Central memory CD8-positive, alpha-beta T cell (primary cell): ENCODE measurements around the gene FNDC3B.
"Not testable (repeated sequence)": the region's sequence is repeated elsewhere in the genome, so short reads cannot be mapped to it uniquely, and the experiment has no call there.

Source experiments
- ATAC-seq: fragments of 150-1000 bp; cut with Tn5 transposase; replicated peaks from 2 replicates; pipeline ENCODE4 v1.10.0; 2022; ENCODE audit warnings: mild to moderate bottlenecking, moderate FRiP score, moderate number of reproducible peaks; ENCODE audit not compliant: poor library complexity, severe bottlenecking; ENCODE audit errors: extremely low read depth
- DNase-seq, 2 donors: peaks; one replicate each; pipeline ENCODE4 v3.0.0; 2021; ENCODE audit warnings: low spot score in 2 of 2
- H3K27ac Mint-ChIP-seq: one replicate; pipeline ENCODE4 v1.8.0; 2022; ENCODE audit warnings: low read depth, mild to moderate bottlenecking, moderate library complexity, mixed read lengths
- H3K27me3 Mint-ChIP-seq: one replicate; pipeline ENCODE4 v1.8.0; 2022; ENCODE audit warnings: mixed read lengths
- H3K36me3 Mint-ChIP-seq: one replicate; pipeline ENCODE4 v1.8.0; 2022; ENCODE audit warnings: mild to moderate bottlenecking, moderate library complexity, mixed read lengths; ENCODE audit not compliant: insufficient read depth
- H3K4me1 Mint-ChIP-seq: one replicate; pipeline ENCODE4 v1.8.0; 2022; ENCODE audit warnings: mixed read lengths
- H3K4me3 Mint-ChIP-seq: one replicate; pipeline ENCODE4 v1.8.0; 2022; ENCODE audit warnings: mild to moderate bottlenecking, moderate library complexity, mixed read lengths
- H3K9me3 Mint-ChIP-seq: one replicate; pipeline ENCODE4 v1.8.0; 2022; ENCODE audit warnings: mixed read lengths

The FNDC3B gene

DNA sequence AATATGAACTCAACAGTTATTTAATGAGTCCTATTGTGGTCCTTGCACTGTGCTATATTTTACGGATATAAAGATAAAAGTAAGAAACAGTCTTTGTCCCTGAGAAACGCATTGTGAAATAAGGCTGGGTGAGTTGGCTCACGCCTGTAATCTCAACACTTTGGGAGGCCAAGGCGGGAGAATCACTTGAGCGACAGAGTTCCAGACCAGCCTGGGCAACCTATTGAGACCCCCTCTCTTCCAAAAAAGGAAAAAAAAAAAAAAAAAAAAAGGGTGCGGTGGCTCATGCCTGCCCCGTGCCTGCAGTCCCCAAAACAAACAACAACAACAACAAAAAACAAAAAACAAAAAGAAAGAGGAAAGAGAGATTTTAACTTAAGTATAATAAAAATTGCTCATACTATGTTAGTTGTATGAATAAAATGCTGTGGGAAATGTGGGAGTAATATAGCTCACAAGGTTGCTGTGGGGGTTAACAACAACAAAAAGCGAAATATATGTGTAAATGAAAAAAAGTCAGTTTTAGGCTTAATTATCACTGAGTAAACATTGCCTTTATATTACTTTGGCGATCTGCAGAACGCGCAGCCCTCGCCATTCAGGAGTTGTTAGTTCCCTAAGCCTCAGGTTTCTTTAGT is 461 bp upstream of the FNDC3B start:
- Mint-ChIP-seq H3K27me3 (no peaks in the 10 kb centered on the region), H3K4me3 (peak overlapping the region; percentile 92), H3K36me3 (peaks cover 5% of the 10 kb centered on the region), H3K4me1 (peaks cover 34% of the 10 kb centered on the region), H3K27ac (peak overlapping the region; percentile 97), H3K9me3 (no peaks in the 10 kb centered on the region)
- DNase-seq (no peak), ATAC-seq (peak; percentile 3)

DNA sequence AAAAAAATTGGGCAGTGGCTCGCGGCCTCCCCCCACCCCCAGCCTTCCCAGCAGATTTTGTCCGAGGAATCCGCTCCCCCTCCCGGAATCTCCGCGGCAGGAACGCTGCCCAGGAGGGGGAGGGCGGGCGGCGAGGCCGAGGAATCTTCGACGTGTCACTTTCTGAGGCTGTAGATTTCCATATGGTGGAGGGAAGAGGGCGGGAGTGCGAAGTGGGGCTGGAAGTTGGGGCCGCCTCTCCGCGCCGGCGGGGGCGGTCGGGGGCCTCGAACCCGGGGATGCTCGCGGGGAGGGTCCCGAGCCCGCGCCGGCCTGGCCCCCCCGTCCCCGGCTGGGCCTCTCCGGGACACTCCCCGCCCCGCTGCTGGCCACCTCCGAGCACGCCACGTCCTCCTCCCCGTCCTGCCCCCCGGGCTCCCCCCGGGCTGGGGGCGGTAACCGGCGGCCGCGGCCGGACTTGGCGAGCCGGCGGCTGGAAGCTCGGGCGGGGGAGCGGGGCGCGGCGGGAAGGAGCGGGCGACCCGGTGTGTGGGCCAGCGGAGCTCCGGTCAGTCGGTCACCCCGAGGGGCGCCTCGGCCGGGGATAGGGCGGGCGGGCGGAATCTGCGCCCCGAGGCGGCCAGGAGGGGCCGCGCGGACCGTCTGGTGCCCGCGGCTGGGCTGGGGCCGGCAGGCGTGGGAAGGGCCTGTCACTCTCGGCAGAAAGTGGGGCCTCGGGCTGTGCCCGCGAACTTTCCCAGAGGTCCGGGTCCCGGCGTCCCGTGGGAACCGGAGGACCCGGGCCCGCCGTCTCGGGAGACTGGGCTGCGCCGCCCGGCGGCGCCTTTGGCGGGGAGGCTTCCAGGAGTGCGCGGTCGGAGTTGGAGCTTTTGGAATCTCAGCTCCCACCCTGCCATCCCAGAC is 951 bp downstream of the FNDC3B start:
- H3K36me3 Mint-ChIP-seq = peaks cover 5% of the 10 kb centered on the region
- ATAC-seq = peak; percentile 6
- H3K27ac Mint-ChIP-seq = no peak overlapping the region
- H3K27me3 Mint-ChIP-seq = no peaks in the 10 kb centered on the region
- H3K4me3 Mint-ChIP-seq = peak overlapping the region; percentile 92
- DNase-seq = no peak
- no peaks in the 10 kb centered on the region for H3K9me3 Mint-ChIP-seq
- peaks cover 28% of the 10 kb centered on the region for H3K4me1 Mint-ChIP-seq

DNA sequence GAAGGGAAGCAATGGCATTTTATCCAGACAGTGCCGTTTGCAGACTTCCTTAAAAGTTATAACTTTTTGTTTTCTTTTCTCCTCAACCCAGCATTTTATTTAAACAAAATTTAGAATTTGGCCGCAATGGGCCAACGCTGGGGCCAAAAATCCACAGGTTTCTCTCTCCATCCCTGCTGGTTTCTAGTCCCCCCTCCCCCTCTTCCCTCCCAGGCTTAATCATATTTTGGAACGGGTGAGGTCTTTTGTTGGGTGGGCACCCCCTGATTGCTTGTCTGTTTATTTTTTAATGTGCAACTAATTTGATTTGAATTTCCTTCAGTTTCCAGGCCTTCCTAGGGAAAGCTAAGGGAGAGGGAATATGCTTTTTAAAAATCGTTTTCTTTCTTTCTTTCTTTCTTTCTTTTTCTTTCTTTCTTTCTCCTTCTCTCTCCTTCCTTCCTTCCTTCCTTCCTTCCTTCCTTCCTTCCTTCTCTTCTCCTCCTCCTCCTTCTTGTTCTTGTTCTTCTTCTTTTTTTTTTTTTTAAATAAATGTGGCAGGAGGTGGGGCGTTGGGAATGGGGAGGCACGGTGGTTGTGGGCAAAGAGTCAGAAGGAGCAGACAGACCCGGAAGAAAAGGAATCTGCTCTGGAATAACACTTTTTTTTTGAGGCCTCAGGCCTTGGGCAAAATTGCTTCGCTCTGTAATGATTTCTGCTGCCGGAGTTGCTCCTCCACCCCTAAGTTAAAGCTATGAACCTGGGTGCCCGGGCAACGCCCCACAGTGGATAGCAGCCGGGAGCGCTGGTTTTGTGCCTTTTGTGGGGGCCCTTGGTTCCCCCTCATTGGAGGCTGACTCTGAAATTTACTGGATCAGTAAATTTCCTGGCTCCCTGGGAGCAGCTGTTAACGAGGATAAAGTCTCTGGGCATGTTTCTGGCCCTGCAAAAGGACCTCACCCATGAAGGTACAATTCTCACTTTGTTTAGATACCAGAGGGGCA is 1.9 kb downstream of the FNDC3B start:
- H3K4me3 Mint-ChIP-seq = peak overlapping the region; percentile 92
- H3K4me1 Mint-ChIP-seq = peaks cover 34% of the 10 kb centered on the region
- DNase-seq = no peak

DNA sequence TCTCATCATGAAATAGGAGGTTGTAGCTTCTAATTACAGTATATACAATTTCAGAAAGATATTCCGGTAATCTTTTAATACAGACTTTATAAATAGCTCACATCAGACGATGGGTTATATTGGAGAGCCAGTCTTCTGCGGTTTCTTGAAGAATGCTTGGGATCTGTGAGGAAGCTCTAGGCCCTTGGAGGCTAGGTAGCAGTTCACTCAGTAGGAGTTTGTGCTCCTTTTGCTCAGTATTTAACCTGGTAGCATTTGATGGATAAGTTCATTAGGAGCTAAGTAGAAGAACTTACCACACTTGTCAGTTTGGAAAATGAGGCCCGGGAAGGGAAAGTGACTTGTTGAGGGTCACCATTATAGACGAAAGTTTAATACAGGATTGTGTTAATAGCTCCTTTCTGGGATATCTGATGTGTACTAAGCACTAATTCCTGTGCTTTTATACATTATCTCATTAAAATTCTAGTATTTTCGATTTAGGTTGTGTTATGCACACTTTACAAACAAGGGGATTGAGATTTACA is 2.8 kb downstream of the FNDC3B start:
- Mint-ChIP-seq H3K4me1 (peaks cover 34% of the 10 kb centered on the region), H3K4me3 (peak overlapping the region; percentile 92), H3K9me3 (no peaks in the 10 kb centered on the region), H3K36me3 (peaks cover 5% of the 10 kb centered on the region), H3K27ac (no peak overlapping the region), H3K27me3 (no peaks in the 10 kb centered on the region)
- ATAC-seq (no peak), DNase-seq (no peak)

More for the DNA sequence above, 1.9 kb downstream of the FNDC3B start:
- H3K27ac Mint-ChIP-seq = peak overlapping the region; percentile 92
- peaks cover 5% of the 10 kb centered on the region for H3K36me3 Mint-ChIP-seq
- H3K9me3 Mint-ChIP-seq = no peaks in the 10 kb centered on the region
- H3K27me3 Mint-ChIP-seq = no peaks in the 10 kb centered on the region
- no peak for ATAC-seq

DNA sequence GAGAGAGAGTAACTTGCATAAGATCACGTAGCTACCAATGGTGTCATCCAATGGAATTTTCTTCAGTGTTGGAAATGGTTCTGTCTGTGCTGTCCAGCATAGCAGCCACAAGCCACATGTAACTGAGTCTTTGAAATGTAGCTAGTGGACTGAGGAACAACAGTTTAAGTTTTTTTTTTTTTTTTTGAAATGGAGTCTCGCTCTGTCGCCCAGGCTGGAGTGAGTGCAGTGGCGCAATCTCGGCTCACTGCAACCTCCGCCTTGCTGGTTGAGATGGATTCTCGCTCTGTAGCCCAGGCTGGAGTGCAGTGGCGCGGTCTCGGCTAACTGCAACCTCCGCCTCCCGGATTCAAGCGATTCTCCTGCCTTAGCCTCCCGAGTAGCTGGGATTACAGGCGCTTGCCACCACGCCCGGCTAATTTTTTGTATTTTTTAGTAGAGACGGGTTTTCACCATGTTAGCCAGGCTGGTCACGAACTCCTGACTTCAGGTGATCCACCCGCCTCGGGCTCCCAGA is 3.3 kb downstream of the FNDC3B start:
- not testable (repeated sequence) for H3K36me3 Mint-ChIP-seq, H3K27me3 Mint-ChIP-seq, DNase-seq, H3K4me3 Mint-ChIP-seq, ATAC-seq, H3K27ac Mint-ChIP-seq, H3K9me3 Mint-ChIP-seq
- peaks cover 37% of the 10 kb centered on the region for H3K4me1 Mint-ChIP-seq

DNA sequence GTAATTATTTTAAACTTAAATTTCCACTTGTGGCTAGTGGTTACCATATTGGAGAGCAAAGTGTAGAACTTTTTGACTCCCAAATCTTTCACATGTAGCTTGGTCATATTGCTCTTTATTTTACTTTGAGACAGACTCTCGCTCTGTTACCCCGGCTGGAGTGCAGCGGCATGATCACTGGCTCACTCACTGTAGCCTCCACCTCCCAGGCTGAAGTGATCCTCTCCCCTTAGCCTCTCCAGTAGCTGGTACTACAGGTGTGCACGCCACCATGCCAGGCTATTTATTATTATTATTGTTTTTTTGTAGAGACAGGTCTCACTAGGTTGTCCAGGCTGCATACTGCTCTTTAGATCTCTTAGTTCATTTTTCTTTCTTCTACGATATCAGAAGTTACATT is 3.9 kb downstream of the FNDC3B start:
- Mint-ChIP-seq H3K36me3 (peaks cover 5% of the 10 kb centered on the region), H3K9me3 (no peaks in the 10 kb centered on the region), H3K27me3 (no peaks in the 10 kb centered on the region), H3K4me1 (peaks cover 39% of the 10 kb centered on the region), H3K27ac (no peak overlapping the region), H3K4me3 (no peak overlapping the region)
- no peak for ATAC-seq
- no peak for DNase-seq

DNA sequence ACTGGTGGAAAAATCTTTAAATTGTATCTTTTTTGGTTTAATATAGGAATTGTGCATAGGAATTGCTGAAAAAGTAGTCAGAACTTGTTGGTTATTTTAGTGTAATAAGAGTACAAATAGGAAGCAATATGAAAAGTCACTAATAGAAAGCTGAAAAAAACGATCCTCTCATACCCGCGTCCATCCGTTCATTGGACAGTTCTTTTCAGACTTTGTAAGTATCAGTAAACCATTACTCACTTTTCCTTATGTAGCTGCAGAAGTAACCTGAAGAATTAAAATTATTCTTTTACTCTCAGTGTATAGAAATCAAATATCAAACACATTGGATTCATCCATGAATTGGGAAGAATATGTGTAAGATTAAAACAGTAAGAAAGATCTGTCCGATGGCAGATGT is 4.4 kb downstream of the FNDC3B start:
- Mint-ChIP-seq H3K27me3 (no peaks in the 10 kb centered on the region), H3K9me3 (no peaks in the 10 kb centered on the region), H3K4me3 (no peak overlapping the region), H3K4me1 (peaks cover 39% of the 10 kb centered on the region), H3K36me3 (peaks cover 4% of the 10 kb centered on the region), H3K27ac (no peak overlapping the region)
- no peak for ATAC-seq
- DNase-seq = no peak

DNA sequence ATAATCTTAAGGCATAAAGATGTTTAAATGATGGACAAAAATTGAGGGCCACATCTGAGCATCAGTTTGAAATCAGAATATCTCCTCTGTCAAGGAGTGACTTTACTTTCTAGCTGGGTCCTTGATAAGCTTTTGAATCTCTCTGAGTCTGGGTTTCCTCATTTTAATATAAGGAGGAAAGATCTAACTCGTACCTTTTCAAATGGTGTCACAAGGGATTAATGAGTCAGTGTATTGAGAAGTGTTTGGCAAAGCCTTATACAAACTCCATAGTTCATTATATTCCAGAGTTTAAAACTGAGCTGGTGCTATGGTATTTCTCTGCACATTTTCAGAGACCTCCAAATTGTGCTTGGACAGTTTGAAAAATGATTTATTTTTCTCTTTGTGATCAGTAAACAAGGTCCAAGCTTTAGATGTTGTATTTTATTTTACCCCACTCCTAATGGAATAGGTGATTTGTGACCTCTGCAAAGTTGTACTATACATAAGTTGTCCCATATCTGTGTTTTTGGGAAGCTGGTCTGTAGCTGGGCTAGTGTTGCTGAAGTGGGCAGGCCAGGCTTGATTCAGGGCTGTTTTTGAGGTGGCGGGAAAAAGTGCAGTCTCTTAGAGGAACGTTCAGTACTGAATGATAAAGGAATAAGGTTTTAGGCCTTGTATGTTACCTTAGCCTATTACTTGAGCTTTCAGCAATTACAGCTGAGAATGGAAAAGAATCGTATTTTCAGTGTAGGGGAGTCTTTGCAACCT is 5.6 kb downstream of the FNDC3B start:
- no peaks in the 10 kb centered on the region for H3K36me3 Mint-ChIP-seq
- H3K27me3 Mint-ChIP-seq = no peaks in the 10 kb centered on the region
- ATAC-seq (no peak), DNase-seq (no peak)
- peak overlapping the region; percentile 42 for H3K27ac Mint-ChIP-seq
- H3K4me1 Mint-ChIP-seq = peaks cover 32% of the 10 kb centered on the region
- H3K4me3 Mint-ChIP-seq = no peak overlapping the region
- H3K9me3 Mint-ChIP-seq = no peaks in the 10 kb centered on the region

DNA sequence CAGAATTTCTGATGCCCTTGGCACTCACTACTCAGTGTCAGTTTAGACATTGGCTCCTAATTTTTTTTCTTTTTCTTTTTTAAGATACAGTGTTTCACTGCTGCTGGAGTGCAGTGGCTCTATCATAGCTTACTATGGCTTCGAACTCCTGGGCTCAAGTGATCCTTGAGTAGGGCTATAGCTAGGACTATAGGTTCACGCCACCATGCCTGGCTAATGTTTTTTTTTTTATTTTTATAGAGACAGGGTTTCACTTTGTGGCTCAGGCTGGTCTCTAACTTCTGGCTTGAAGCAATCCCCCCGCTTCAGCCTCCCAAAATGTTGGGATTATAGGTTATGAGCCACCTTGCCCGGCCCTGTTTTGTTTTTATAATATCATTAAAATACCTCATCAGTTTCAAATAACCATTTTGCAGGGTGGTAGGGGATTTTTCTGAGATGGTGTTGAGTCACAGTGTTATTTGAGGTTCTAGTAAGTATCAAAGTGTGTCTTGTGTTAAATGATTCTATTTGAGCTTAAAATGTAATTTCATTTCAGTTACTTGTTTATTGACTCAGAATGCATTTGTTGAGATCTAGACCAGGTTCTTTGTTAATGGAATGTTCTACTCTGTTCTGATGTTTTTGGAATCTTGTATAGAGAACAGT is 7.0 kb downstream of the FNDC3B start:
- Mint-ChIP-seq H3K36me3 (no peaks in the 10 kb centered on the region), H3K27ac (no peak overlapping the region), H3K27me3 (no peaks in the 10 kb centered on the region), H3K4me3 (no peak overlapping the region), H3K9me3 (no peaks in the 10 kb centered on the region), H3K4me1 (peaks cover 28% of the 10 kb centered on the region)
- DNase-seq (no peak), ATAC-seq (no peak)

DNA sequence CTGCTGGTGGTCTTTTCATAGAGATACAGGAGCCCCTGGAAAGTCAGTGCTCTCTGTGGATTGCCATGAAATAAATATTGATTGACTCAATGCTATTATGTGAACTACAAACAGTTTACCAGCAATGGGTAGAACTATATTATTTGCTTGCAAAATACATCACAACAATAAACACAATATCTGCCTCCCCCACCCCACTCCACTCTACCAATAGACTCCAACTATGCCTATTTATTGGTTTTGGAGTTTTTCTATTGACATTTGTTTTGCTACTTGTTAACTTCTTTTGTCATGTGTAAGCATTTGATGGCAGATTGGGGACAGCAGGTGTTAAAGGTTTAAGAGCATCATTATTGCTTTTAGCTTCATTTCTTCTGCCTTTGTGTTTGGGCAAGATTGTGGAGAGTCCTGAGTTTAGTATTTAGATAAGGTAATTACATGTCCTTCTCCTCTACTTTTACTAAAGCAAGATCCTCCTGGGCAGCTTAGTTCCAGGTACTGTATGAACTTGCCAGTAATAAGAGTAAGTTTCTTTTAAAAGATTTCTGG is 8.3 kb downstream of the FNDC3B start:
- Mint-ChIP-seq H3K36me3 (no peaks in the 10 kb centered on the region), H3K27ac (no peak overlapping the region)

DNA sequence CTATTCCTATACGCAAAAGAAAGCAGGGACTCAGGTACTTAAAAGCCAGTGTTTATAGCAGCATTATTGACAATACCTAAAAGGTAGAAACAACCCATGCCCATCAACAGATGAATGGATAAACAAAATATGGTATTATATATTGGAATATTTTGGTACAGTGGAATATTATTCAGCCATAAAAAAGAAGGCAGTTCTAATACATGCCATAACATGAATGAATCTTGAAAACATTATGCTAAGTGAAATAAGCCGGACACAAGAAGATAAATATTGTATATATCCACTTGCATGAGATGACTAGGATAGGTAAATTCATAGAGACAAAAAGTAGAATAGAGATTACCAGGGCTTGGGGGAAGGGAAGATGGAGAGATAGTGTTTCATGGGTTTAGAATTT is 9.2 kb downstream of the FNDC3B start:
- Mint-ChIP-seq H3K4me3 (no peak overlapping the region), H3K36me3 (no peaks in the 10 kb centered on the region), H3K27me3 (no peaks in the 10 kb centered on the region), H3K4me1 (peaks cover 22% of the 10 kb centered on the region), H3K9me3 (no peaks in the 10 kb centered on the region), H3K27ac (no peak overlapping the region)
- no peak for ATAC-seq
- DNase-seq = no peak

More for the DNA sequence above, 8.3 kb downstream of the FNDC3B start:
- ATAC-seq = no peak
- no peaks in the 10 kb centered on the region for H3K27me3 Mint-ChIP-seq
- H3K9me3 Mint-ChIP-seq = no peaks in the 10 kb centered on the region
- peaks cover 22% of the 10 kb centered on the region for H3K4me1 Mint-ChIP-seq
- no peak for DNase-seq
- no peak overlapping the region for H3K4me3 Mint-ChIP-seq
